Fibroblast of lung (primary cell): ENCODE data around the gene RDH14. TPM values are rescaled to one million over a fixed set of nuclear protein-coding genes. Genes with fewer than 3 reads are reported as not detected.

ENCODE experiments used
- DNase-seq, 2 donors: peaks; one replicate each; pipeline versions ENCODE4 v3.0.0 to v3.0.0-alpha.2; 2010; ENCODE audit warnings: low read depth in 2 of 2
- H2AFZ ChIP-seq: 2 replicates; pipeline ENCODE4 v1.5.1; 2012; ENCODE audit warnings: low read length, control low read depth, inconsistent platforms
- H3K27ac ChIP-seq: 2 replicates; pipeline ENCODE4 v1.5.1; 2011; ENCODE audit warnings: low read length, control low read depth; ENCODE audit not compliant: insufficient read depth
- H3K27me3 ChIP-seq: 2 replicates; pipeline ENCODE4 v1.5.1; 2011; ENCODE audit warnings: mild to moderate bottlenecking, low read length; ENCODE audit not compliant: control insufficient read depth, insufficient read depth
- H3K36me3 ChIP-seq: 2 replicates; pipeline ENCODE4 v1.5.1; 2011; ENCODE audit warnings: low read length; ENCODE audit not compliant: control insufficient read depth, insufficient read depth
- H3K4me1 ChIP-seq: 2 replicates; pipeline ENCODE4 v1.5.1; 2011; ENCODE audit warnings: low read length; ENCODE audit not compliant: control insufficient read depth, insufficient read depth; ENCODE audit errors: extremely low read depth
- H3K4me2 ChIP-seq: 2 replicates; pipeline ENCODE4 v1.5.1; 2011; ENCODE audit warnings: low read length, control low read depth; ENCODE audit not compliant: insufficient read depth; ENCODE audit errors: extremely low read depth
- H3K4me3 ChIP-seq, 4 experiments: fragments of 200-600 bp in 1 of 4; sonication (generic) in 1 of 4; replicated peaks in 1 of 4; 2 replicates each; pipeline ENCODE4 v1.5.1; 2011 to 2016; ENCODE audit warnings: low read length in 4 of 4, low read depth in 3 of 4, mild to moderate bottlenecking in 3 of 4, control low read depth in 2 of 4, inconsistent platforms in 1 of 4, mixed read lengths in 1 of 4; ENCODE audit not compliant: insufficient read depth in 1 of 4; ENCODE audit errors: control extremely low read depth in 1 of 4
- H3K79me2 ChIP-seq: 2 replicates; pipeline ENCODE4 v1.5.1; 2012; ENCODE audit warnings: mild to moderate bottlenecking, low read length, inconsistent platforms; ENCODE audit not compliant: control insufficient read depth, insufficient read depth
- H3K9ac ChIP-seq: 2 replicates; pipeline ENCODE4 v1.5.1; 2011; ENCODE audit warnings: mild to moderate bottlenecking, low read length, control low read depth; ENCODE audit not compliant: insufficient read depth
- H3K9me3 ChIP-seq: 2 replicates; pipeline ENCODE4 v1.5.1; 2012; ENCODE audit warnings: low read depth, low read length; ENCODE audit not compliant: control insufficient read depth, insufficient read depth
- H4K20me1 ChIP-seq: 2 replicates; pipeline ENCODE4 v1.5.1; 2011; ENCODE audit warnings: low read length; ENCODE audit not compliant: control insufficient read depth, insufficient read depth; ENCODE audit errors: extremely low read depth
- EZH2 ChIP-seq: IDR thresholded peaks from 2 replicates; pipeline ENCODE4 v1.5.1; 2012; ENCODE audit warnings: low read length, control low read depth, mild to moderate bottlenecking; ENCODE audit errors: missing control alignments
- polyA plus RNA-seq, 2 donors: library from polyadenylated mRNA; depleted of rRNA in 1 of 2; stranded (reverse) in 1 of 2; unstranded in 1 of 2; fragments of >200 nt; gene quantifications; 2 replicates each; pipeline ENCODE4 v1.2.1, GENCODE V29; 2011 to 2012; ENCODE audit warnings: missing spikeins in 1 of 2
- total RNA-seq: library from RNA; depleted of rRNA; stranded (reverse); fragments of >200 nt; gene quantifications from 2 replicates; pipeline ENCODE4 v1.2.1, GENCODE V29; 2014
- TF ChIP-seq, protein P1 (sequence below), 2 donors: IDR thresholded peaks in 1 of 2; conservative IDR thresholded peaks in 1 of 2; 1 replicate in 1 of 2; 2 replicates in 1 of 2; pipeline ENCODE4 v1.5.1; 2011 to 2012; ENCODE audit warnings: low read length in 2 of 2, control low read depth in 1 of 2, inconsistent platforms in 1 of 2, low read depth in 1 of 2, mild to moderate bottlenecking in 1 of 2

Gene RDH14
- total and polyA plus RNA-seq, 2 donors (not counting 1 experiment from before 2014, with no cell fraction given) = 26.6 to 28.6 TPM

DNA sequence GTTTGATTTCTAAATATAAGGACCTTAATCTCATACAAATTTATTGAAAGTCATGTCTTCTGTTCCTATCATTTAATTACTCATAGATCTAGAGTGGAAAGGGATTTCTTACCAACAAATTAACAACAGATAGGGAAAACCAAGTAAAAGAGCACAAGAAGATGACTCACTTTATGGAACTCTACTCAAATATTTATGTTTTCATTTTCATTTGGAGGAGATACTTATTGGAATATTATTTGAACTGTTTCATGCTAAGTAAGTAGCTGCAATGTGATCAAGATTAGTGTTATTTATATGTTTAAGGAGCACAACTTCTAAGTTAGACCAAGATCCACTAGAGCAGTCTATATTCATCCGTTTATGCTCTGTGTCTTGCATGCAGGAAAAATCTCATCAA lies 27.6 kb upstream of the RDH14 start:
- H3K9ac ChIP-seq = no peak overlapping the region
- H3K4me1 ChIP-seq = peaks cover 4% of the 10 kb centered on the region
- H3K4me3 ChIP-seq = no peak overlapping the region
- H3K27ac ChIP-seq = no peak overlapping the region
- no peaks in the 10 kb centered on the region for H4K20me1 ChIP-seq
- peak in 1 of 2 donors; percentile 12 for DNase-seq
- TF ChIP-seq, protein P1, sequence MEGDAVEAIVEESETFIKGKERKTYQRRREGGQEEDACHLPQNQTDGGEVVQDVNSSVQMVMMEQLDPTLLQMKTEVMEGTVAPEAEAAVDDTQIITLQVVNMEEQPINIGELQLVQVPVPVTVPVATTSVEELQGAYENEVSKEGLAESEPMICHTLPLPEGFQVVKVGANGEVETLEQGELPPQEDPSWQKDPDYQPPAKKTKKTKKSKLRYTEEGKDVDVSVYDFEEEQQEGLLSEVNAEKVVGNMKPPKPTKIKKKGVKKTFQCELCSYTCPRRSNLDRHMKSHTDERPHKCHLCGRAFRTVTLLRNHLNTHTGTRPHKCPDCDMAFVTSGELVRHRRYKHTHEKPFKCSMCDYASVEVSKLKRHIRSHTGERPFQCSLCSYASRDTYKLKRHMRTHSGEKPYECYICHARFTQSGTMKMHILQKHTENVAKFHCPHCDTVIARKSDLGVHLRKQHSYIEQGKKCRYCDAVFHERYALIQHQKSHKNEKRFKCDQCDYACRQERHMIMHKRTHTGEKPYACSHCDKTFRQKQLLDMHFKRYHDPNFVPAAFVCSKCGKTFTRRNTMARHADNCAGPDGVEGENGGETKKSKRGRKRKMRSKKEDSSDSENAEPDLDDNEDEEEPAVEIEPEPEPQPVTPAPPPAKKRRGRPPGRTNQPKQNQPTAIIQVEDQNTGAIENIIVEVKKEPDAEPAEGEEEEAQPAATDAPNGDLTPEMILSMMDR (conservative IDR thresholded peaks at IDR 0.05 in 1 of 2, IDR thresholded peaks at IDR 0.05 in 1 of 2; ENCODE audit: low read depth in 1 of 2, low read length in 2 of 2) = no peak
- TF ChIP-seq EZH2 = no peak
- H3K9me3 ChIP-seq = no peaks in the 10 kb centered on the region
- no peak overlapping the region for H3K4me2 ChIP-seq
- no peaks in the 10 kb centered on the region for H3K36me3 ChIP-seq
- no peak overlapping the region for H2AFZ ChIP-seq
- no peaks in the 10 kb centered on the region for H3K79me2 ChIP-seq
- H3K27me3 ChIP-seq = no peaks in the 10 kb centered on the region

DNA sequence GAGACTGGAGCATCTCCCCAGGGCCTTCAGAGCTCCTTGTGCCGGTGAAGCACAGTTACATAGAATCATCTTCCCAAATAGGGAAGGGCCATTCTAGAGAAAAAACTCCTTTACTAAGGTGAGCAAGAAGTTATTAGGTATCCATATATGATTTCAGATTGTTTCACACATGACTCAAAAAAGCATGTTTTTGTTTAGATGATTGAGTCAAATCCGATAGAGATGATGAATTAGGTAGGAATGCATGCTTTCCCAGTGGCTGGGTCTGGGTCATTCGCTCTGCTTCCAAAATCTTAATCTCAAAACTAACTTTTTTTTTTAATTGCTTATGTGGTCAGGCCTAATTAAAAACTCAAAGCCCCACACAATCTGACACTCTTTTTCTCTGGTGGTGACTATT lies 25.1 kb upstream of the RDH14 start:
- Histone ChIP-seq H4K20me1 (no peaks in the 10 kb centered on the region), H3K27ac (no peak overlapping the region), H3K9ac (no peak overlapping the region), H3K9me3 (no peaks in the 10 kb centered on the region), H3K79me2 (no peaks in the 10 kb centered on the region), H3K4me1 (peaks cover 4% of the 10 kb centered on the region), H3K4me2 (no peak overlapping the region), H3K4me3 (no peak overlapping the region), H2AFZ (no peak overlapping the region), H3K27me3 (no peaks in the 10 kb centered on the region), H3K36me3 (no peaks in the 10 kb centered on the region)
- TF ChIP-seq EZH2 = no peak
- TF ChIP-seq, protein P1 (conservative IDR thresholded peaks at IDR 0.05 in 1 of 2, IDR thresholded peaks at IDR 0.05 in 1 of 2; ENCODE audit: low read depth in 1 of 2, low read length in 2 of 2) = no peak
- no peak for DNase-seq

DNA sequence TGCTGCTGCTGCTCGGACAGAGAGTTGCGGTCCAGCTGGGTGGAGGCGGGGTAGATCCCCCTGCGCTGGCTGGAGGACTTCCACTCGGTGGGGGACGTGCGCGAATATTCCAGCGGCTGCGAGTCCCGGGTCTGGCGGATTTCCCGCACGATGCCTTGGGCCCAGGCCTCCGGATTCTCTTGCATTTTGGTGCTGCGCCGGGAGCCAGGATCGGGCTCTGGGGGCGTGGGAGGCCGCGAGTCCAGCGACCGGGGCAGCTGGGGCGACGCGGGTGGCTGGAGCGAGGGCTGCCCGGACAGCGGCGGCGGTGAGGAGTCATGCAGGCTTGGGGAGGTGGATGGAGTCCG lies 24.1 kb upstream of the RDH14 start:
- no peak overlapping the region for H3K9ac ChIP-seq
- no peaks in the 10 kb centered on the region for H4K20me1 ChIP-seq
- DNase-seq = no peak
- no peaks in the 10 kb centered on the region for H3K27me3 ChIP-seq
- no peak overlapping the region for H3K4me2 ChIP-seq
- H3K27ac ChIP-seq = no peak overlapping the region
- H3K4me3 ChIP-seq = no peak overlapping the region
- no peak overlapping the region for H2AFZ ChIP-seq
- no peaks in the 10 kb centered on the region for H3K79me2 ChIP-seq
- no peak for TF ChIP-seq EZH2
- TF ChIP-seq, protein P1 (conservative IDR thresholded peaks at IDR 0.05 in 1 of 2, IDR thresholded peaks at IDR 0.05 in 1 of 2; ENCODE audit: low read depth in 1 of 2, low read length in 2 of 2) = no peak
- no peaks in the 10 kb centered on the region for H3K9me3 ChIP-seq
- H3K4me1 ChIP-seq = peaks cover 4% of the 10 kb centered on the region
- H3K36me3 ChIP-seq = no peaks in the 10 kb centered on the region
